NCI-H2227 (cell line): ENCODE data around the gene PRR20A.
"Not testable (repeated sequence)": the region's sequence is repeated elsewhere in the genome, so short reads cannot be mapped to it uniquely, and the experiment has no call there.

Source experiments
- DNase-seq: peaks from one replicate; lab custom pipeline; 2025; ENCODE audit not compliant: unreplicated experiment; lab: John Stamatoyannopoulos, UW

Gene PRR20A

GRCh38 chr13:57140235-57140968, at the start of gene PRR20A:
TSS of gene PRR20A (plus strand) at chr13:57140918. CDS start at chr13:57141305, 387 bp downstream.
- not testable (repeated sequence) for DNase-seq

GRCh38 chr13:57114945-57115344, 25.8 kb upstream of the PRR20A start:
- no peak for DNase-seq

GRCh38 chr13:57123681-57124080, 17.0 kb upstream of the PRR20A start:
- DNase-seq = no peak

- DNase-seq = no peak
These were observed 11.8 kb upstream of the PRR20A start for GRCh38 chr13:57128909-57129308.

- DNase-seq = no peak
These were observed 4.6 kb upstream of the PRR20A start for GRCh38 chr13:57136093-57136492.

- DNase-seq = no peak
These were observed 3.1 kb upstream of the PRR20A start for GRCh38 chr13:57137585-57137984.

GRCh38 chr13:57138988-57139387, 1.7 kb upstream of the PRR20A start:
- DNase-seq = no peak

GRCh38 chr13:57139781-57140180, 937 bp upstream of the PRR20A start:
- not testable (repeated sequence) for DNase-seq

- not testable (repeated sequence) for DNase-seq
These were observed 6.5 kb downstream of the PRR20A start, which contains the start of gene PRR20B for GRCh38 chr13:57147188-57147587. TSS of gene PRR20B (plus strand) at chr13:57147488. CDS start at chr13:57147875, 387 bp downstream.

- not testable (repeated sequence) for DNase-seq
These were observed 7.4 kb downstream of the PRR20A start for GRCh38 chr13:57148106-57148505.

- DNase-seq = not testable (repeated sequence)
These were observed 13.0 kb downstream of the PRR20A start, which contains the start of gene PRR20C for GRCh38 chr13:57153761-57154160. TSS of gene PRR20C (plus strand) at chr13:57154061. CDS start at chr13:57154448, 387 bp downstream.

GRCh38 chr13:57160332-57160731, 19.6 kb downstream of the PRR20A start, which contains the start of gene PRR20D:
TSS of gene PRR20D (plus strand) at chr13:57160632. CDS start at chr13:57161019, 387 bp downstream.
- not testable (repeated sequence) for DNase-seq

- DNase-seq = not testable (repeated sequence)
These were observed 26.2 kb downstream of the PRR20A start, which contains the start of gene PRR20E for GRCh38 chr13:57166897-57167296. TSS of gene PRR20E (plus strand) at chr13:57167197. CDS start at chr13:57167584, 387 bp downstream.

GRCh38 chr13:57191667-57192066, 50.9 kb downstream of the PRR20A start:
- no peak for DNase-seq
